Limb (tissue), 2 donors: ENCODE measurements around the gene SSTR5.
A peak's percentile ranks its signal among the peaks of the same experiment; 100 is the strongest.

ENCODE experiments used
- DNase-seq, 2 donors: peaks; one replicate each; pipeline ENCODE4 v3.0.0-alpha.2; 2016; ENCODE audit errors: extremely low spot score in 2 of 2

Gene SSTR5

DNA sequence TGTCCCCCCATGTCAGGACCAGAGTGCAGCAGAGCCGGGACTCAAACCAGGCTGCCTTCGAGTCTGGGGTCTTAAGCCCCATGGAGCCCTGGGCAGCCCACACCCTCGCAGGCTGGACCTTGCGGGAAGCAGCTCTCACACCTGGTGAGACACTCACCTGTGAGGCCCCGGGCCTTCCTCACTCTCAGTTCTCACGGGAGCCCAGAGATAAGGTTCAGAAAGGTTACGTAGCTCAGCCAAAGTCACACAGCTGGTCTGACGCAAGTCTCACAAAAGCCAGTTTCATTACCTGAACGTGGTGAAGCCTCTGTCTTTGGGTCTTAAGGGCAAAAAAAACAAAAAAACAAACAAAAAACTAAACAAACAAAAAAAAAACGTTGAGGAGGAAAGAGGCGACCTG, 32.8 kb upstream of the SSTR5 start:
- DNase-seq = no peak

DNA sequence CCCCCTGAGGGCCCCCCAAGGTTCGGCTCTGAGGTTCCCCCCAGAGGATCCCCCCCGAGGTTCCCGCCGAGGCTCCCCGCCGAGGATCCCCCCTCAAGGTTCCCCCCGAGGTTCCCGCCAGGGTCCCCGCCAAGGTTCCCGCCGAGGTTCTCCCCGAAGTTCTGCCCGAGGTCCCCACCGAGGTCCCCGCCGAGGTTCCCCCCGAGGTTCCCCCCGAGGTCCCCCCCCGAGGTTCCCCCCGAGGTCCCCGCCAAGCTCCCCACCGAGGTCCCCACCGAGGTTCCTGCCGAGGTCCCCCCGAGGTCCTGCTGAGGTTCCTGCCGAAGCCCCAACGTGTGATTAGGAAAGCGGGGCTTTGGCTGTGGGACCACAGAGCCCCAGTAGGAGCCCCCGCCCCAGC, 32.2 kb upstream of the SSTR5 start:
- no peak for DNase-seq

GRCh38 chr16:1042049-1042744, 30.4 kb upstream of the SSTR5 start:
- DNase-seq = no peak

DNA sequence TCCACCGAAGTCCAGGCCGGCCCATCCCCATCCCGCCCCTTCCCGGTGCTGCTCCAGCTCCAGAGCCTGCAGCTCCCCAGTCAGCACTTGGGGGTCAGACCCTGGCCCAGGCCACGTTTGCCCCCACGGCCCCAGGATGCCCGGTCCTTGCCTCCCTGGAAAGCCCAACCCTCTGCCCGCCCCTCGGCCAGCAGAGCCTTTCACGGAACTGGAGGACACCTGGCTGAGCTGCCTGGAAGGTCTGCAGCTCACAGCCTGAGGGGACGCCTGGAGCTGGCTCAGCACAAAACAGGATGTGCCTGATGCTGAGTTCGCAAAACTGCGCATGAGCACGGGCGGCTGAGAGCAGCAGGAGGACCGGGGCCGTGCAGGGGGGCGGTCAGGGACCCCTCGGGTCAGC, 29.7 kb upstream of the SSTR5 start:
- DNase-seq = peak in 1 of 2 donors; percentile 67

- DNase-seq = no peak
Measured at GRCh38 chr16:1043881-1044451, 28.6 kb upstream of the SSTR5 start.

DNA sequence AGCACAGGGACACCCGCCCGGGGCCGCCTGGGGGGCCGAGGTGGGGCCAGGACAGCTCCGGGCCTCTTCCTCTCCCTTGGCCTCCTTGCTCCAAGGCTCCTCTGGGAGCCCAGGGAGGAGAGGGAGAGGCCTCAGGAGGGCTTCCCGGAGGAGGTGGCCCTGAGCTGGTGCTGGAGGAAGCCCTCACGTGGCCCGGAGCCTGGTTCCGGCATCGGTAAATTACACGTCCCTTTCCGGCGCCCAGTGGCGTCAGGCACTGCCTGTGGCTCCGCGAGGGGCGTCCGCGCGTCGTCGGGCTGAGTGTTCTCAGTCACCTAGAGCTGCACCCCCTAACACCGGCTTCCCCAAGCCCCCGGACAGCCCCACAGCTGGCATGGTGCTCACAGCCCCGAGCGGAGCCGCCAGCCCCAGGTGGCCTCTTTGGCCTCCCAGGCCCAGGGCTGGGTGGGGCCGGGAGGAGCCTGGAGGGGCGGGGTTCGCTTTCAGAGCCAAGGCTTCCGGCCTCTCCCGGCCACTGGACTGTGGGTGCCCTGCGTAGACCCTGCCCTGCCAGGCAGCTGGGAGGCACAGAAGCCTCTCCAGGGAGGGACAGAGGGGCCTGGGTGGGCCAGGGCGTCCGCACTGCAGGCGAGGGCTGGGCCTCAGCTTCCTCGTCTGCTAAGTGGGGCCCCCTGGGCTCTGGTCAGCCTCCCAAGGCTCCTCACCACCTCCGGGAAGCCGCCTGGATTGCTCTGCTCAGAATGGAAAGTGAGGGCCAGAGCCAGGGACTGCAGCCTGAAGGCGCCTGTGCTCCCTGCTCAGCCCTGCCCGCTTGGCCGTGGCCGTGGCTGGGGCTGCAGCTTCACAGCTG, 27.9 kb upstream of the SSTR5 start:
- no peak for DNase-seq

DNA sequence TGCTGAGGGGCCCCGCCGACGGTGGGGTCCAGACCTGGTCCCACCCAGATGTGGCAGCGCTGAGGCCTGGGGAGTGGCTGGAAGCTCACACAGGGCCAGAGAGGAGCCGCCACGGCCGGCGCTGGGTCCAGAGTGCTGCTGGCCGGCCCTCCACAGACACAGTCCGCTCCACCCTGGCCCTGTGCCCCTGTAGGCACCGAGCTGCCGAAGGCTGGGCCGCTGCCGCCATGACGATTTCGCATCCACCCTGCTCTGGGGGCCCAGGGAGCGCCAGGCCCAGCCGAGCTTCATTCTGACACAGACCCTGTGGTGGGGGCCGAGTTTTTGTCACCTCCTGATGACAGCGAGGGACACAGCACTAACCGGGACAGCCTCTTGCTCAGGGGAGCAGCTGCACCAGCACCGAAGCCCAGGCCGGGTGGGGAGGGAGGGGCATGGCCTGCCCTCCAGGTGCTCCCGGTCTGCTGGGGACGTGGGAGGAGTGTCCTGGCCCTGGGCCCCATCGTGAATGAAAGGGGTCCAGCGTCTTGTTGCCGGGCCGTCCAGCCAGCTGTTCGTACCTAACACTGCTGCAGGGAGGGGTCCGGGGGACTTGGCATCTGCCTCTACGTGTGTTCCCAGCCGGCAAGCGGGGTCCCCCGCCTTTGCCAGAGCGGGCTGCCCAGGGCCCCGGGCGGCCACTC, 27.1 kb upstream of the SSTR5 start:
- peak; percentile 72 for DNase-seq

DNA sequence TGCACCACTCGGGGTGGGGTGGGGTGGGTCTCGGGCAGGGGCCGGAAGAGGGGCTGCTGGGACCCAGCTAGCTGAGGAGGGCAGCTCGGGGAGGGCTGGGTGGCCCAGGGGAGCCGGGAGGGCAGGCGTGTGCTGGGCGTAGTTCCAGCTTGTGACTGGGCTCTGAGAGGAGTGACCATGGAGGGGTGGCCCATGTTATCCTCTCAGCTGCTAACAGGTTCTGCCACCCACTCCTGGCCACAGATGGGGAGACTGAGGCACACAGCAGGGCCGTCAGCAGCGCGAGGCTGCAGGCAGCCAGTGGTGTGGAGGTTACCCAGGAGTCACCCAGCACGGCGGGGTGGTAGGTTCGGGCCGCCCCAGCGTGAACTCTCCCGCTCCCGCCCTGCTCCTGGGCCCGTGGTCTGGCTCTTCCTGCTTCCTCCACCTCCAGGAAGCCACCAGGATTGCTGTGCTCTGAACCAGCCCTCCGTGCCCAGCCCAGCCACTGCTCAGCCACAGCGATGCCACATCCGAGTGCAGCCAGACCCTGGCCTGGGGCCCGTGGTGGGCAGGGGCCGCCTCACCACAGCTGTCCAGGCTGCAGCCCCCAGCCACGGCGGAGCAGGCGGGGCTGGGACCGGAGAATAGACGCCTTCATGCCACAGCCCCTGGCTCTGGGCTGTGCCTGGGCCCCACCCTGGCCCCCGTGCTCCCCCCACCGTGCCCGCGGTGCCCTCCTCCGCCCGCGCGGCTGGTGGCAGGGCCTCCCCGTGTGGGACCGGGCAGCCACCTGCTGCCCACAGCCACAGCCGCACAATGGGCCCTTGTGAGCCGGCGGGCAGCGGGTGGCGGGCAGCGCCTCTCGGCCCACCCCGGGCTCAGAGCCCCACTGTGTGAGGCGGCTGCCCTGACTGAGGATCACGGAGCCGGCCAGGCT, 26.3 kb upstream of the SSTR5 start:
- peak in 1 of 2 donors; percentile 55 for DNase-seq

DNA sequence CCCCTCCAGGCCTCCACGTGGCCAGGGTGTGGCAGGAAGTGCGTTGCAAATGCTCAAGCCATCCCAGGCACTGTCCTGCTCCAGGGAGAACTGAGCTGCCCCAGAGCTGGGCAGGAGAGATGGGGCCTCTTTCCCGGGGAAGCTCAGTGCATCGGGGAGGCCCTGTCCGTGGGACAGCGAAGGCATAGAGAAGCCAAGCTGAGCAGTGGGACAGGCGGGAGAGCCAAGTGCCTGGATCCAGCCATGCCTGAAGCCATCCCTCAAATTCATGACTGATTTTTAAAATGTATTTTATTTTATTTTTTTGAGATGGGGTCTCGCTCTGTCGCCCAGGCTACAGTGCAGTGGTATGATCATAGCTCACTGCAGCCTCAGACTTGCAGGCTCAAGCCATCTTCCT, 25.4 kb upstream of the SSTR5 start:
- no peak for DNase-seq

- no peak for DNase-seq
Measured at GRCh38 chr16:1047801-1048200, 24.7 kb upstream of the SSTR5 start.

DNA sequence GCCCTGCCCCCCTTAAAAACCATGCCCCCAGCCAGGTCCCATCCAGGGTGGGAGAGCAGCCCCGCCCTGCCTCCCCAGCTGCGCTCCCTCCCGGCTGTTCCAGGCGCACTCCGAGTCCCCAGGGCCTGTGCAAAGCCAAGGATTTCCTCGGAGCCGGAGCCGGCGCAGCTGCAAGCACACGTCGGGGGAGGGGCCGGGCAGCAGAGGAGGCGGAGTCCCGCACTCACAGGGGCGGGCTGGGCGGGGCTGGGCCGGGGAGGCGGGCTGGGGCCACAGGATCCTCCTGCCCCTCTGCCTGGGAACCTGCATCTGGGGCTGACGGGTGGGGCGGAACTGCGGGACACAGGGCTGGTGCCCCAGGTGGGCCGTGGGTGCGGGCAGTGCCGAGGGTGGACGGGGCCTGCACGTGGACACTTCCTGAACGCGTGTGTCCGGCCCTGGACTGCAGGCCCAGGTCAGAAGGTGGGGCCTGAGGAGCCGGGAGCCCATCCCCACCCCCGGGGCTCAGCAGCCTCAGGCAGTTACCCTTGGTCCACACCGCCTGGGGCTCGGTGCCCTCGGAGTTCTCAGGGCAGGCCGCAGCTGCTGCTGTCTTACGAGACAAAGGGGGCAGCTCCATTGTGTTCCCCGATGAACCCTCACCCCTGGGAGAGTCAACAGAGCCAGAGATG, 24.0 kb upstream of the SSTR5 start:
- peak; percentile 87 to 89 for DNase-seq

DNA sequence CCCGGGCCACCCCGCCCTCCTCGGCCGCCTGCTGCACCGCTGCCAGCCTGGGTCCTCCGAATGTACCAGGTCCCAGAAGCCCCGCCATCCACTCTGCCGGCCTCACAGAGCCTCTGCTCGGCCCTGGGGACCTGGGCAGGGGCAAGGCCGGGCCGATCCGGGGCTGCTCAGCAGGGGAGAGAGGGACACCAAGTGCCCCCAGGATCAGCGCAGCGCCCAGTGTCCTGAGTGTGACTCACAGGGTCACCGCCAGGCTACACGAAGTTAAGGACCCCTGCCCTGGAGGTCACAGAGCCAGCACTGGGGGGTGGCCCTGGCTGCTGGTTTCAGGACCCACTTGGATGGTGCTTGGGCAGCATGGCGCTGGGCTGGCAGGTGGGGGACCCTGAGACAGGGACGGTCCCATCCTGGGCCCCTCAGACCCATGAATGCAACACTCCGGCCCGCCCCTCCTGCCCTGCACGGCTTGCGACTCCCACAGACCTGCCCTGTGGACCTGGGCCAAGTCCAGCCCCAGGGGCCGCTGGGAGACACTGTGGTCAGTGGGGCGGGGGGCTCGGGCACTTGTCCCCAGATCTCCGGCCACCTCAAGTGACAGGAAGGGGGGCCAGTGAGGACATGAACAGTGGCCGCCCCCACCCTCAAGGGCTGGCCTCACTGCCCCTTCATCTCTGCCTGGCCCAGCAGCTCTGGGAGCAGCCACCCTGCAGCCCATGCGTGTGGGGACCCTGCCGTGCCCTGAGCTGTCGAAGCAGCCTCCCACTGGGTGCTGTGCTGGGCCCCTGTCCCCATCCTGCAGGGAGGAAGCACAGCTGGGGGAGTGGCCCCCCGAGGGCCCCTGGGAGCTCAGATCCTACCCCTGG, 23.2 kb upstream of the SSTR5 start:
- DNase-seq = no peak

DNA sequence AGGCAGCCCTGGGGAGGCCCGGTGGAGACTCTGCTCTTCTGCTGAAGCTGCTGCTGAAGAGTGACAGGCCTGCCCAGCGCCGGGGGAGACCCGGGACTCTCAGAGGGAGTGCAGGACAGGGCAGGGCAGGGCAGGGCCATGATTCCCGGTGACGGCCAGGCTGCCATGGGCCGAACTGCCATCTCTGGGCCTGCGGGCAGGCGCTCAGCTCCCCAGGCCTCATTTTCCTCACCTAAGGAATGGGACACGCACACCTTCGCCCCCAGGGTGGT, 22.6 kb upstream of the SSTR5 start:
- DNase-seq = no peak

GRCh38 chr16:1050516-1050915, 22.0 kb upstream of the SSTR5 start:
- DNase-seq = peak in 1 of 2 donors; percentile 58

DNA sequence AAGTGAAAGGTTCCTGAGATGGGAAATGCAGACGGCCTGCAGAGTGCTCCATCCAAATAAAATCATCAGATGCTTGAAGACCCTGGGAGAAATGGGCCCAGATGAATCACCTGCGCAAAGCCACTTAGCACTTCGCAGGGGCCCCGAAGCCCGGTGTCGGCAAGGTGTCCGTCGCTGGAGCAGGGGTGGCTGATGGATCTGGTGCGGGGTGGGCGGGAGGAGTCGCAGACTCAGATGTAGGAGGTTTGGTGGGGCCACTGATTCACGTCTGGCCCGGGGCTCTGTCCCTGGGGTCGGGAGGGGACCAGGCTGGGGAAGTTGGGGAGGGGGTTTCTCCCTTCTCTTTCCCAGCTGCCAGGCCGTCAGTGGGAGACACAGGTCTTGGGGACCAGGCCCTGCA, 21.6 kb upstream of the SSTR5 start:
- no peak for DNase-seq

DNA sequence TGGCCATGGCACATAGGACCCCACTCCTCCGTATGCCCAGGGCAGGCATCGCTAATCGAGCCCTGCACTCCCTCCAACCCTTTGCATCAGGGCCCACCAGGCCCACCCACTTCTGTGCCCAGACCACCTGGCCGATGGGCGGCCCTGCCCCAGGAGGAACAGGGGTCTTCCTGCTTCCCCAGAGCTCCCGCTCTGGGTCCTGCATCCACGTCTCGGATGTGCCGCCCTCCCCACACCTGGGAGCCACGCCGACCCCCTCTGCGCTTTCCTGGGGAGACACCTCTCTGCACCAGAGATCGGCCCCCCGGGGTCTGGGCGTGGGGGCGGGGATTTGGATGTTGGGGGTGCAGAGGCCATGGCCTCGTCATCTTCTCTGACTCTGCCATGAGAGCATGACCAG, 21.1 kb upstream of the SSTR5 start:
- no peak for DNase-seq

GRCh38 chr16:1052721-1053120, 19.8 kb upstream of the SSTR5 start:
- DNase-seq = peak in 1 of 2 donors; percentile 51

DNA sequence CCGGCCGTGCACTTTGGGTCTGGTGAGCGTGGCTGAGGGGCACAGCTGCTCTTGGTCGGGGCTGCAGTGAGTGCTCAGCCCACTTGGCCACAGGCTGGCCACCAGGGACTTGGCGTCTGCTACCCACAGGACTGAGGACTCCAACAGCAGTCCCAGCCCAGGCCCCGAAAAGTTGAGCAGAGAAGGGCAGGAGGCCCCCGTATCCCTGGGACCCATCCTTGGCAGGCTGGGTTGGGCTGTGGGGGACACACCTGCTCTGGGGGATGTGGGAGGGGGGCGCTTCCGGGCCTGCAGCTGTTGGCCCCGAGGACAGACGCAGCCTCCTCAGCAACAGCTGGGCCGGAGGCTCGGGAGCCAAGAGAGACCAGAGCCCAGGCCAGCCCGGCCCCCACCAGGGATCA, 19.4 kb upstream of the SSTR5 start:
- DNase-seq = peak; percentile 65 to 73

- no peak for DNase-seq
Measured at GRCh38 chr16:1053700-1054368, 18.7 kb upstream of the SSTR5 start.
